ENCODE data around the gene TEX28.
"Not testable (repeated sequence)": the region's sequence is repeated elsewhere in the genome, so short reads cannot be mapped to it uniquely, and the experiment has no call there.

TEX28 gene

GRCh38 chrX:154247377-154248045 is 47.4 kb downstream of the TEX28 start:
- DNase-seq (ENCODE audit: low read depth in 2 of 2): not testable (repeated sequence)

GRCh38 chrX:154239982-154240503 is 54.9 kb downstream of the TEX28 start:
- DNase-seq (ENCODE audit: low read depth in 2 of 2): not testable (repeated sequence)

- DNase-seq (ENCODE audit: low read depth in 2 of 2): not testable (repeated sequence)
These were observed 55.9 kb downstream of the TEX28 start for GRCh38 chrX:154238939-154239559.

- not testable (repeated sequence) for DNase-seq (ENCODE audit: low read depth in 2 of 2)
These were observed 61.3 kb downstream of the TEX28 start for GRCh38 chrX:154233620-154234019.

GRCh38 chrX:154231443-154231842 is 63.5 kb downstream of the TEX28 start:
- DNase-seq (ENCODE audit: low read depth in 2 of 2): not testable (repeated sequence)

- DNase-seq (ENCODE audit: low read depth in 2 of 2): not testable (repeated sequence)
These were observed 68.2 kb downstream of the TEX28 start for GRCh38 chrX:154226706-154227105.

- DNase-seq (ENCODE audit: low read depth in 2 of 2): not testable (repeated sequence)
These were observed 69.6 kb downstream of the TEX28 start for GRCh38 chrX:154225292-154225691.
